HepG2 (cell line): ENCODE results near the gene UNC5C. TPM values are rescaled to one million over a fixed set of nuclear protein-coding genes. Genes with fewer than 3 reads are reported as not detected.

Source experiments
- ATAC-seq: fragments of 200-7000 bp; cut with Tn5 transposase; 3 replicates; pipeline ENCODE4 v1.9.1; 2020; ENCODE audit warnings: mild to moderate bottlenecking, moderate library complexity
- BruUV-seq: library from RNA; stranded (reverse); fragments of 400-500 nt; replicated peaks from 2 replicates; lab custom pipeline; 2021; lab: Mats Ljungman, UMichigan
- CTCF ChIA-PET: fragments of 300-600 bp; formaldehyde crosslinking; extraction: SDS; loops from one replicate; lab custom pipeline; 2021; ENCODE audit warnings: low total read pairs, inconsistent platforms, low intra/inter-chr PET ratio; lab: Yijun Ruan, JAX
- POLR2A ChIA-PET: fragments of 350-600 bp; sonication (Branson Sonifier 250); formaldehyde crosslinking; loops from one replicate; lab custom pipeline; 2020; ENCODE audit warnings: antibody characterized with exemption, inconsistent platforms; lab: Yijun Ruan, JAX
- DNase-seq: peaks from one replicate; pipeline ENCODE4 v3.0.0-alpha.2; 2015; ENCODE audit warnings: low spot score
- FAIRE-seq: peaks from 3 replicates; lab custom pipeline; 2011; peaks lifted over from hg19 to GRCh38; lab: Jason Lieb, UNC
- H2AFZ ChIP-seq: one replicate; pipeline ENCODE4 v1.6.1; 2011; ENCODE audit warnings: low read length, inconsistent platforms
- H3K27ac ChIP-seq: fragments of 300-600 bp; 3 replicates; pipeline ENCODE4 v1.8.0; 2011; ENCODE audit warnings: mixed run types, mild to moderate bottlenecking, mixed read lengths, low read length, inconsistent platforms; ENCODE audit not compliant: insufficient read depth; ENCODE audit errors: extremely low read length
- H3K27me3 ChIP-seq, 2 experiments: fragments of 200-600 bp in 1 of 2; 2 replicates in 1 of 2; 3 replicates in 1 of 2; pipeline versions ENCODE4 v1.6.0 to v1.8.0; 2011; ENCODE audit warnings: low read length in 2 of 2, mild to moderate bottlenecking in 2 of 2, moderate library complexity in 2 of 2, inconsistent platforms in 1 of 2; ENCODE audit not compliant: insufficient read depth in 2 of 2, control insufficient read depth in 1 of 2
- H3K36me3 ChIP-seq, 2 experiments: fragments of 200-600 bp in 1 of 2; replicated peaks in 1 of 2; 2 replicates in 1 of 2; 3 replicates in 1 of 2; pipeline versions ENCODE4 v1.5.1 to v1.8.0; 2011; ENCODE audit warnings: low read length in 2 of 2, inconsistent platforms in 1 of 2; ENCODE audit not compliant: insufficient read depth in 2 of 2, control insufficient read depth in 1 of 2
- H3K4me1 ChIP-seq: 2 replicates; pipeline ENCODE4 v1.5.1; 2012; ENCODE audit warnings: low read length, inconsistent platforms; ENCODE audit not compliant: insufficient read depth
- H3K4me2 ChIP-seq: 2 replicates; pipeline ENCODE4 v1.6.0; 2011; ENCODE audit warnings: low read depth, low read length, inconsistent platforms
- H3K4me3 ChIP-seq, 3 experiments: fragments of 200-600 bp in 1 of 3; sonication (generic), shearing (Covaris generic) in 1 of 3; replicated peaks in 1 of 3; 2 replicates each; pipeline ENCODE4 v1.5.1; 2011 to 2016; ENCODE audit warnings: low read length in 3 of 3, inconsistent platforms in 2 of 3, low read depth in 2 of 3, mild to moderate bottlenecking in 2 of 3, control low read depth in 1 of 3, mixed read lengths in 1 of 3; ENCODE audit not compliant: insufficient read depth in 1 of 3
- H3K79me2 ChIP-seq: one replicate; pipeline ENCODE4 v1.6.1; 2011; ENCODE audit warnings: low read length, inconsistent platforms; ENCODE audit not compliant: insufficient read depth
- H3K9ac ChIP-seq: 2 replicates; pipeline ENCODE4 v1.6.0; 2011; ENCODE audit warnings: mild to moderate bottlenecking, low read depth, low read length, inconsistent platforms; ENCODE audit not compliant: insufficient read depth
- H3K9me3 ChIP-seq: 2 replicates; pipeline ENCODE4 v1.5.1; 2012; ENCODE audit warnings: mild to moderate bottlenecking, low read length
- H4K20me1 ChIP-seq: 2 replicates; pipeline ENCODE4 v1.6.0; 2011; ENCODE audit warnings: inconsistent platforms, mild to moderate bottlenecking, low read length, moderate library complexity; ENCODE audit not compliant: insufficient read depth
- BCL6 ChIP-seq: IDR thresholded peaks from 2 replicates; pipeline ENCODE4 v1.6.1; 2016; ENCODE audit warnings: missing genetic modification reagents, missing compliant biosample characterization
- GLI4 ChIP-seq: sonication (generic); formaldehyde crosslinking; IDR thresholded peaks from 2 replicates; pipeline ENCODE4 v1.5.1; 2020; ENCODE audit warnings: missing genetic modification reagents, mild to moderate bottlenecking, moderate library complexity, borderline replicate concordance
- MED1 ChIP-seq: sonication (generic); formaldehyde crosslinking; IDR thresholded peaks from 2 replicates; pipeline ENCODE4 v1.4.0; 2020; ENCODE audit warnings: missing genetic modification reagents
- MEIS1 ChIP-seq: sonication (generic); formaldehyde crosslinking; IDR thresholded peaks from 2 replicates; pipeline ENCODE4 v1.9.0; 2021; ENCODE audit warnings: mild to moderate bottlenecking, missing genetic modification reagents, moderate library complexity, borderline replicate concordance
- NCOR1 ChIP-seq: fragments of 200-600 bp; sonication (generic); IDR thresholded peaks from 2 replicates; pipeline ENCODE4 v1.7.0; 2017; ENCODE audit warnings: antibody characterized with exemption, low read length, borderline replicate concordance
- RFXANK ChIP-seq: IDR thresholded peaks from 2 replicates; pipeline ENCODE4 v1.6.1; 2016
- SRSF4 ChIP-seq: fragments of 200-400 bp; formaldehyde crosslinking; IDR thresholded peaks from one replicate; pipeline ENCODE4 v1.6.1; 2018; ENCODE audit warnings: mild to moderate bottlenecking, low read depth, low read length, moderate library complexity; ENCODE audit not compliant: poor library complexity, severe bottlenecking
- STAT5B ChIP-seq: sonication (generic); formaldehyde crosslinking; IDR thresholded peaks from 2 replicates; pipeline ENCODE4 v1.4.0; 2020; ENCODE audit warnings: missing genetic modification reagents
- TEAD3 ChIP-seq: optimal IDR thresholded peaks from 2 replicates; pipeline ENCODE3; 2016; ENCODE audit warnings: borderline replicate concordance
- ZBTB42 ChIP-seq: sonication (generic); formaldehyde crosslinking; IDR thresholded peaks from 2 replicates; pipeline ENCODE4 v1.5.0; 2020; ENCODE audit warnings: mild to moderate bottlenecking, missing genetic modification reagents
- ZNF263 ChIP-seq: sonication (generic); formaldehyde crosslinking; IDR thresholded peaks from 2 replicates; pipeline ENCODE4 v1.4.0; 2020; ENCODE audit warnings: missing genetic modification reagents
- WGBS: methylation state at CpG from one replicate; pipeline ENCODE4 v1.1.6; 2017; ENCODE audit warnings: low lambda C conversion rate; 5-methylcytosine and 5-hydroxymethylcytosine counted together
- in situ Hi-C: cut with HindIII; loops from 2 replicates; pipeline ENCODE4 v1.10.0; 2017; ENCODE audit warnings: low pct_unique_long_range_greater_than_20kb; ENCODE audit not compliant: extremely low pct_ligation_motif_present
- intact Hi-C: fragments of 100-400 bp; cut with micrococcal nuclease; formaldehyde crosslinking; loops from one replicate; pipeline ENCODE4 v1.10.0; 2022; ENCODE audit not compliant: unreplicated experiment
- polyA plus RNA-seq, 8 experiments: library from polyadenylated mRNA; depleted of rRNA in 3 of 8; stranded (reverse) in 7 of 8; unstranded in 1 of 8; fragments of >200 nt; fragmentation: Illumina TruSeq in 4 of 8; extraction: Trizol in 4 of 8; gene quantifications; 2 replicates each; pipeline versions ENCODE4 v1.2.1 to v1.2.3, GENCODE V29; 2011 to 2016; ENCODE audit warnings: low read depth in 4 of 8, missing spikeins in 1 of 8, mixed read lengths in 1 of 8; ENCODE audit not compliant: insufficient read depth in 1 of 8
- total RNA-seq, 5 experiments: library from RNA; depleted of rRNA; stranded (reverse); fragments of >200 nt; fragmentation: Illumina TruSeq; extraction: Trizol; gene quantifications; 2 replicates each; pipeline ENCODE4 v1.2.3, GENCODE V29; 2016; ENCODE audit warnings: low read depth in 1 of 5
- TF ChIP-seq, protein P1 (sequence below), 2 experiments: sonication (generic) in 1 of 2; formaldehyde crosslinking in 1 of 2; IDR thresholded peaks; 2 replicates each; pipeline versions ENCODE4 v1.6.1 to v1.9.0; 2014 to 2022; ENCODE audit warnings: antibody characterized with exemption in 1 of 2, borderline replicate concordance in 1 of 2, inconsistent platforms in 1 of 2, low read depth in 1 of 2, missing genetic modification reagents in 1 of 2

The UNC5C gene
- total and polyA plus RNA-seq, 2 of the 13 experiments (the other 11 are each of a cell fraction or from before 2014, with no cell fraction given): not detected

- Histone ChIP-seq H3K27ac (no peak overlapping the region), H3K79me2 (no peaks in the 10 kb centered on the region), H3K4me1 (no peaks in the 10 kb centered on the region), H3K4me3 (no peak overlapping the region), H4K20me1 (no peaks in the 10 kb centered on the region), H3K27me3 (no peaks in the 10 kb centered on the region), H3K4me2 (no peak overlapping the region), H3K9me3 (no peaks in the 10 kb centered on the region), H2AFZ (no peak overlapping the region), H3K36me3 (no peaks in the 10 kb centered on the region), H3K9ac (no peak overlapping the region)
- CTCF ChIA-PET: no interaction called here
- POLR2A ChIA-PET: no interaction called here
- no TSS peak for BruUV-seq
- in situ Hi-C loops (no loop called here), intact Hi-C loops (no loop called here)
- FAIRE-seq: no peak
- ATAC-seq: no peak
- no peak for DNase-seq
- TF ChIP-seq SRSF4: no peak
- no peak for TF ChIP-seq MED1
- TF ChIP-seq MEIS1 (CRISPR knock-in tag): no peak
- TF ChIP-seq TEAD3: no peak
- no peak for TF ChIP-seq ZBTB42
- no peak for TF ChIP-seq BCL6 (CRISPR knock-in tag)
- WGBS: 0% methylated on average over 1 of the region's 2 CpGs
Observed at GRCh38 chr4:95563638-95564337, 15.0 kb upstream of the UNC5C start.

- in situ Hi-C loops: no loop called here
- WGBS: 0% methylated on average over 1 of the region's 1 CpG
- H3K27me3 ChIP-seq: no peaks in the 10 kb centered on the region
- H3K79me2 ChIP-seq: no peaks in the 10 kb centered on the region
- no peak overlapping the region for H3K4me2 ChIP-seq
- no peak overlapping the region for H2AFZ ChIP-seq
- no peaks in the 10 kb centered on the region for H3K9me3 ChIP-seq
- no peak overlapping the region for H3K4me3 ChIP-seq
- FAIRE-seq (no peak), ATAC-seq (no peak), DNase-seq (no peak)
- H3K9ac ChIP-seq: no peak overlapping the region
- no peaks in the 10 kb centered on the region for H4K20me1 ChIP-seq
- intact Hi-C loops: no loop called here
- H3K36me3 ChIP-seq: no peaks in the 10 kb centered on the region
- ChIA-PET POLR2A (no interaction called here), CTCF (no interaction called here)
- no peak overlapping the region for H3K27ac ChIP-seq
- BruUV-seq: no TSS peak
- no peaks in the 10 kb centered on the region for H3K4me1 ChIP-seq
- TF ChIP-seq STAT5B (CRISPR knock-in tag) (no peak), NCOR1 (no peak), RFXANK (CRISPR knock-in tag) (no peak), GLI4 (CRISPR knock-in tag) (no peak), ZNF263 (CRISPR knock-in tag) (no peak)
- TF ChIP-seq, protein P1, sequence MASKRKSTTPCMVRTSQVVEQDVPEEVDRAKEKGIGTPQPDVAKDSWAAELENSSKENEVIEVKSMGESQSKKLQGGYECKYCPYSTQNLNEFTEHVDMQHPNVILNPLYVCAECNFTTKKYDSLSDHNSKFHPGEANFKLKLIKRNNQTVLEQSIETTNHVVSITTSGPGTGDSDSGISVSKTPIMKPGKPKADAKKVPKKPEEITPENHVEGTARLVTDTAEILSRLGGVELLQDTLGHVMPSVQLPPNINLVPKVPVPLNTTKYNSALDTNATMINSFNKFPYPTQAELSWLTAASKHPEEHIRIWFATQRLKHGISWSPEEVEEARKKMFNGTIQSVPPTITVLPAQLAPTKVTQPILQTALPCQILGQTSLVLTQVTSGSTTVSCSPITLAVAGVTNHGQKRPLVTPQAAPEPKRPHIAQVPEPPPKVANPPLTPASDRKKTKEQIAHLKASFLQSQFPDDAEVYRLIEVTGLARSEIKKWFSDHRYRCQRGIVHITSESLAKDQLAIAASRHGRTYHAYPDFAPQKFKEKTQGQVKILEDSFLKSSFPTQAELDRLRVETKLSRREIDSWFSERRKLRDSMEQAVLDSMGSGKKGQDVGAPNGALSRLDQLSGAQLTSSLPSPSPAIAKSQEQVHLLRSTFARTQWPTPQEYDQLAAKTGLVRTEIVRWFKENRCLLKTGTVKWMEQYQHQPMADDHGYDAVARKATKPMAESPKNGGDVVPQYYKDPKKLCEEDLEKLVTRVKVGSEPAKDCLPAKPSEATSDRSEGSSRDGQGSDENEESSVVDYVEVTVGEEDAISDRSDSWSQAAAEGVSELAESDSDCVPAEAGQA (IDR thresholded peaks at IDR 0.05; ENCODE audit: low read depth): no peak
- TF ChIP-seq, protein P1 (CRISPR knock-in tag; IDR thresholded peaks at IDR 0.05; ENCODE audit: borderline replicate concordance): no peak
Observed at GRCh38 chr4:95560774-95561173, 12.0 kb upstream of the UNC5C start.
